ENCODE results near the gene PLS1. TPM values are rescaled to one million over a fixed set of nuclear protein-coding genes. Genes with fewer than 3 reads are reported as not detected.
A peak's percentile ranks its signal among the peaks of the same experiment; 100 is the strongest.

Gene PLS1
- total and polyA plus RNA-seq, 2 of the 8 experiments (the other 6 are each of a cell fraction or from before 2014, with no cell fraction given) = 18.7 to 44.7 TPM

DNA sequence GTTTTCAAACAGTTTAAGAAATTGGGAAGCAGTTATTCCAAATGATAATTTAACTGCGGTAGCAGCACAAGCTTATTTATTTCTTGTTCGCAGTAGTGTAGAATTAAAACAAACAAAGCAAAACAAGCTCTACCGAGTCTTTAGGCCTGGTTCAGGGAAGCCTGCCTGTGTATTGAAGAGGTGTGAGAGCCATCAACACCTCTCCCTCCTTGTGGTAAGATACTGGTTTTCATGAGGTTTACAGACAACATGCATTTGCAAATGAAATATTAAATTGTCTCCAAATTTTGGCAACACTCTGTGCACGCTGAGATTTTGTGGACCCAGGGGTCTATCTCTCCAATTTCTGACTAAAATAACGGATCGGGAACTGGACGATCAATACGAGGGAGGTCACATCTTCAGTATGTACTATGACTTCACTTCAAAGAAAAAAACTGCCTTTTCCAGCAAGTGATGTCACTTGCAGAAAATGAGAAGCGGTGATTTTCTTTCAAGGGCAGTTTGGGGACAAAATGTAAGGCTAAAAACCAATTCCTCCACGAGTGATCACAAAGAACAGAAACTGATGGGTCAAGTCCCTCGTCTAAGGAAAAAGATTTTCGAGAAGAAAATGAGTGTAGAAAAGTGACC lies 18.4 kb upstream of the PLS1 start:
- Histone ChIP-seq H3K9me3 (ENCODE audit: insufficient read depth in 2 of 2, low read depth in 1 of 2, low read length in 1 of 2) (no peaks in the 10 kb centered on the region), H2BK12ac (ENCODE audit: low read depth, low read length) (no peak overlapping the region), H4K91ac (replicated peaks; ENCODE audit: insufficient read length, low read length) (peak overlapping the region; percentile 82), H2BK120ac (replicated peaks; ENCODE audit: low read depth, low read length) (no peak overlapping the region), H2BK5ac (ENCODE audit: low read depth, low read length) (peak overlapping the region; percentile 96; the same call in 1 of the 2 replicates), H2BK15ac (ENCODE audit: low read length) (no peak overlapping the region), H3K4me2 (ENCODE audit: insufficient read depth in 1 of 2, low read depth in 2 of 2, low read length in 2 of 2) (peak overlapping the region; percentile 71 to 89), H2AFZ (ENCODE audit: low read length) (peak overlapping the region; percentile 10), H3K14ac (ENCODE audit: insufficient read length) (no peak overlapping the region), H4K8ac (ENCODE audit: extremely low read depth, insufficient read depth, low read length) (peak overlapping the region; percentile 96; the same call in 1 of the 2 replicates), H3K18ac (ENCODE audit: extremely low read depth, low read length) (peak overlapping the region; percentile 98; the same call in 1 of the 2 replicates), H3K4me1 (replicated peaks in 1 of 4; ENCODE audit: control insufficient read depth in 3 of 4, insufficient read depth in 4 of 4, low read length in 3 of 4) (peaks cover 0 to 5% (median 1%) of the 10 kb centered on the region in 4 experiments; a peak in 4 of 7 replicates), H3K27ac (ENCODE audit: low read depth, low read length) (peak overlapping the region; percentile 74), H3K79me2 (ENCODE audit: control insufficient read depth in 1 of 2, insufficient read depth in 2 of 2, low read length in 2 of 2) (peaks cover 0 to 47% of the 10 kb centered on the region in 2 experiments; a peak in 2 of 4 replicates), H3K23me2 (ENCODE audit: low read depth, low read length) (peaks cover 6% of the 10 kb centered on the region; the same call in 1 of the 2 replicates), H3K27me3 (replicated peaks in 1 of 4; ENCODE audit: control insufficient read depth in 3 of 4, extremely low read depth in 1 of 4, insufficient read depth in 3 of 4, low read length in 3 of 4) (no peaks in the 10 kb centered on the region), H4K20me1 (replicated peaks in 1 of 2; ENCODE audit: control insufficient read depth in 1 of 2, insufficient read depth in 2 of 2, low read length in 2 of 2) (no peaks in the 10 kb centered on the region), H3K79me1 (ENCODE audit: low read depth, low read length) (no peaks in the 10 kb centered on the region; the same call in 1 of the 2 replicates), H2BK20ac (ENCODE audit: low read length) (no peak overlapping the region), H3K4me3 (ENCODE audit: extremely low read depth in 1 of 4, insufficient read depth in 2 of 4, low read depth in 3 of 4, low read length in 4 of 4) (peak overlapping the region; percentile 86 to 98 (median 96)), H3K9ac (replicated peaks in 1 of 4; ENCODE audit: extremely low read depth in 1 of 4, low read depth in 3 of 4, low read length in 3 of 4) (peak overlapping the region; percentile 72 to 88 (median 85)), H3K4ac (replicated peaks; ENCODE audit: insufficient read length, low read depth, low read length) (peak overlapping the region; percentile 8), H4K5ac (ENCODE audit: insufficient read length, low read depth, low read length) (no peak overlapping the region), H3K36me3 (ENCODE audit: control insufficient read depth in 2 of 4, insufficient read depth in 4 of 4, low read length in 3 of 4) (no peaks in the 10 kb centered on the region), H3K23ac (ENCODE audit: insufficient read length) (no peak overlapping the region), H2AK5ac (ENCODE audit: low read depth, low read length) (no peak overlapping the region; the same call in 1 of the 2 replicates), H3K56ac (replicated peaks; ENCODE audit: insufficient read length, low read depth, low read length) (peak overlapping the region; percentile 88)
- peak; percentile 42 for FAIRE-seq
- DNase-seq (ENCODE audit: low read depth in 1 of 2, low spot score in 2 of 2) = no peak
- no peak for TF ChIP-seq KDM1A (IDR thresholded peaks at IDR 0.05; ENCODE audit: borderline replicate concordance, low read length)
- TF ChIP-seq, protein P1, sequence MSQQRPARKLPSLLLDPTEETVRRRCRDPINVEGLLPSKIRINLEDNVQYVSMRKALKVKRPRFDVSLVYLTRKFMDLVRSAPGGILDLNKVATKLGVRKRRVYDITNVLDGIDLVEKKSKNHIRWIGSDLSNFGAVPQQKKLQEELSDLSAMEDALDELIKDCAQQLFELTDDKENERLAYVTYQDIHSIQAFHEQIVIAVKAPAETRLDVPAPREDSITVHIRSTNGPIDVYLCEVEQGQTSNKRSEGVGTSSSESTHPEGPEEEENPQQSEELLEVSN (IDR thresholded peaks at IDR 0.05) = peak; percentile 32; the same call in 1 of the 2 replicates
- WGBS, 2 experiments (ENCODE audit: extremely low coverage in 1 of 2, insufficient coverage in 1 of 2, insufficient read length in 1 of 2, insufficient replicate concordance in 2 of 2, low coverage in 1 of 2, low lambda C conversion rate in 2 of 2, missing lambda C conversion rate in 1 of 2) = 24% methylated on average over 12 of the region's 12 CpGs; no CpG with 5 or more reads in 1 of the 2 experiments
- ChIA-PET CTCF (ENCODE audit: partially characterized antibody) (interaction anchor here (0.6 to 1.6 kb wide), 3 partner anchors 8 to 9 kb away, joined by 3 to 5 read pairs (median 3); no protein-coding TSS in a partner anchor), POLR2A (ENCODE audit: partially characterized antibody) (interaction anchor here (0.8 to 1.6 kb wide), 10 partner anchors 8 to 382 kb away, joined by 3 to 6 read pairs (median 3); partner anchors contain the start of gene XRN1)
